Activated T-cell treated with anti-CD3 and anti-CD28 coated beads, Interleukin-2, amount 50 U/mL, for 1 hour (primary cell): ENCODE measurements around the gene BUD13.

Experiments used
- DNase-seq: peaks from one replicate; pipeline ENCODE4 v3.0.0-alpha.2; 2020

BUD13 gene

GRCh38 chr11:116742104-116742503 lies 30.7 kb downstream of the BUD13 start:
- DNase-seq, result no peak

- no peak for DNase-seq
These were observed 32.0 kb downstream of the BUD13 start for GRCh38 chr11:116740741-116741140.

- DNase-seq, result no peak
These were observed 33.8 kb downstream of the BUD13 start for GRCh38 chr11:116738975-116739374.

GRCh38 chr11:116736763-116737162 lies 36.0 kb downstream of the BUD13 start:
- no peak for DNase-seq

- DNase-seq, result no peak
These were observed 38.7 kb downstream of the BUD13 start for GRCh38 chr11:116733969-116734508.

- DNase-seq, result no peak
These were observed 39.6 kb downstream of the BUD13 start for GRCh38 chr11:116733043-116733755.

GRCh38 chr11:116732271-116733042 lies 40.3 kb downstream of the BUD13 start:
- DNase-seq, result peak; percentile 60

- DNase-seq, result no peak
These were observed 41.0 kb downstream of the BUD13 start for GRCh38 chr11:116731821-116732220.

- DNase-seq, result no peak
These were observed 41.6 kb downstream of the BUD13 start for GRCh38 chr11:116731097-116731761.

- no peak for DNase-seq
These were observed 42.2 kb downstream of the BUD13 start for GRCh38 chr11:116730601-116731000.

- no peak for DNase-seq
These were observed 42.6 kb downstream of the BUD13 start for GRCh38 chr11:116730241-116730561.

- no peak for DNase-seq
These were observed 43.1 kb downstream of the BUD13 start for GRCh38 chr11:116729501-116730240.

GRCh38 chr11:116727990-116728389 lies 44.8 kb downstream of the BUD13 start:
- no peak for DNase-seq

- DNase-seq, result no peak
These were observed 47.2 kb downstream of the BUD13 start for GRCh38 chr11:116725434-116726221.

- no peak for DNase-seq
These were observed 48.0 kb downstream of the BUD13 start for GRCh38 chr11:116724813-116725212.

- no peak for DNase-seq
These were observed 49.3 kb downstream of the BUD13 start for GRCh38 chr11:116723511-116723910.

- no peak for DNase-seq
These were observed 50.8 kb downstream of the BUD13 start for GRCh38 chr11:116721988-116722387.

- DNase-seq, result no peak
These were observed 51.9 kb downstream of the BUD13 start for GRCh38 chr11:116720895-116721294.

GRCh38 chr11:116718955-116719501 lies 53.8 kb downstream of the BUD13 start:
- DNase-seq, result no peak

GRCh38 chr11:116716621-116717020 lies 56.2 kb downstream of the BUD13 start:
- no peak for DNase-seq

- no peak for DNase-seq
These were observed 57.4 kb downstream of the BUD13 start for GRCh38 chr11:116715383-116715782.

- DNase-seq, result no peak
These were observed 57.9 kb downstream of the BUD13 start for GRCh38 chr11:116714902-116715301.
